Measurements from ENCODE around the gene TAGLN3.

Gene TAGLN3

DNA sequence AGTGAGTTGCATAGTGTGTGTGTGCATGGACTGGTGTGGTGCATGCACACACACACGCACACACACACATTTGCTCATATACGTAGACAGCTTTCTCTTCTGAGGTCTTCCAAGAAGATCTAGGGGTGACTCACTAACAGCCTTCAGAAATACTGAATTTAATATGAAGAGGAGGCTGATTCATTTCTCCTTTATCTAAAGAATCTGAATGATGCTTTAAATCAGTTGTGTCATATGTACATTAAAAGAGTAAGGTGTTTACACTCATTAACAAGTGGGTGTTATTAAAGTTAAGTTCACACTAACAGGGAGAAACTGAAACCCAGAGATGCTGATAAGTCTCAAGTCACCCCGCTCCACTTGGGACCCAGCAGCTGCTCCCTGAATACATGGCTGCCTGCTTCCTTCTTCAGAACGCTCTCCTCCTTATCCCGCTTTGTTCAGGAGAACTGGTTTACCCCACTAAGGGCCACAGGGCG, 57.8 kb downstream of the TAGLN3 start:
- DNase-seq = no peak

DNA sequence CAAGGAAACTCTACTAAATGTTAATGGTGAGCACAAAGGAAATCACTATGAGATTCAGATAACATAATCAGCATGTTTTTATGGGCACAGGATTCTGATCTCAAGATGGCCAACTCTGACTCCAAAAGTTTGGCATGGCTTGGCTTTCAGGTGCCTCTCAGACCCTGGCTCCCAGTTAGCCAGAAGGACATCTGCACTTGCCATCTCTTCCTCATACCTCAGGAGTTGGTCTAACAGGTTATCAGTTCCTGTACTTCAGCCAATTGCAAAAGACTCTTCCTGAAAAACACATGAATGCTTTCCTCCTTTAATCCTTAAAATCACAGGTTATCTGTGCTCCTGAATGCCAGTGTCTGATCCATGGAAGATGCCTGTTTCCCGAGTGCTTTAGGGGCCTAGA, 60.8 kb downstream of the TAGLN3 start:
- DNase-seq = no peak

DNA sequence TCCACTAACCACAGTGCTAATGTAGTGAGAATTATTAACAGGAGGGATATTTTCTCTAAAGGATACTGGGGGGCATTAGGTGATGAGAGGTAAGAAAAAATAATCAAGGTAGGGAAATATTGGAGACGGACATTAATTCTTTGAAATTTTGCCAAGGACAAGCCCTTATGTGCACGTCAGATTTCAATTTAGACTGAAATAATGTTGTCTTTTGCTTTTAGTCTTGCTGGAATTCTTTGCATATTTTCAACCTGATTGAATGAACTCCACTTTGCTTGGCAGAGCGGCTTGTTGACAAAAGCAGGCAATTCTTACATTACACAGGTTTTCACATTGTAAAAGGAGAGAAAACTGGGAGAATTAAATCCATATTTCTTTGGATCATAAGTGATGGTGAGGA, 62.4 kb downstream of the TAGLN3 start:
- DNase-seq = no peak
